ENCODE data around the gene P3R3URF.

- TF ChIP-seq CTCF (IDR thresholded peaks at IDR 0.05 in 8 of 11, conservative IDR thresholded peaks at IDR 0.05 in 3 of 11), result no peak
- TF ChIP-seq POLR2AphosphoS5 (IDR thresholded peaks at IDR 0.05), result no peak
- TF ChIP-seq POLR2A (IDR thresholded peaks at IDR 0.05), result no peak
Observed at GRCh38 chr1:46188295-46189030, 12.2 kb upstream of the P3R3URF start.
